ENCODE data around the gene CEP162.

The CEP162 gene

GRCh38 chr6:84082689-84083265 lies 144.7 kb downstream of the CEP162 start:
- no peak for DNase-seq

- DNase-seq: no peak
These were observed 146.2 kb downstream of the CEP162 start for GRCh38 chr6:84081222-84081621.

GRCh38 chr6:84078335-84078734 lies 149.1 kb downstream of the CEP162 start:
- DNase-seq: no peak

GRCh38 chr6:84077645-84078044 lies 149.8 kb downstream of the CEP162 start:
- no peak for DNase-seq

GRCh38 chr6:84074988-84075781 lies 152.3 kb downstream of the CEP162 start:
- DNase-seq: no peak

Measured in inflammatory macrophage treated with lipopolysaccharide for 4 hours (primary cell).